ENCODE measurements around the gene PLLP. TPM values are rescaled to one million over a fixed set of nuclear protein-coding genes. Genes with fewer than 3 reads are reported as not detected.

The PLLP gene
- total and polyA plus RNA-seq, 10 of the 15 experiments (the other 5 are each of a cell fraction or from before 2014, with no cell fraction given): 0.21 to 5.8 (median 0.67) TPM

- no peak for TF ChIP-seq USF2 (IDR thresholded peaks at IDR 0.05; ENCODE audit: borderline replicate concordance, low read depth, low read length)
- TF ChIP-seq RELA (IDR thresholded peaks at IDR 0.05; ENCODE audit: borderline replicate concordance, partially characterized antibody): no peak
- no peak for TF ChIP-seq SMAD5 (IDR thresholded peaks at IDR 0.05; ENCODE audit: low read depth)
Observed at GRCh38 chr16:57281791-57282190, 2.7 kb downstream of the PLLP start (continued).

- no peak overlapping the region for H3K9ac ChIP-seq (ENCODE audit: control insufficient read depth, insufficient read depth, low read length)
- H3K4me3 ChIP-seq: no peak overlapping the region
- no TSS peak for BruUV-seq (replicated peaks)
- peaks cover 2 to 8% of the 10 kb centered on the region in 2 experiments; a peak in 2 of 4 replicates for H3K27me3 ChIP-seq (replicated peaks in 1 of 2; ENCODE audit: control insufficient read depth in 2 of 2, insufficient read depth in 2 of 2, low read length in 1 of 2)
- ChIA-PET RAD21 (ENCODE audit: unreplicated experiment) (no interaction called here), POLR2A (interaction anchor here (0.7 kb wide), 1 partner anchor 18 kb away, joined by 3 read pairs; no protein-coding TSS in a partner anchor), SMC1A (ENCODE audit: uncharacterized antibody, unreplicated experiment) (interaction anchor here (1.0 to 1.6 kb wide), 5 partner anchors 9 to 39 kb away, joined by 3 to 5 read pairs (median 4); no protein-coding TSS in a partner anchor), CTCF (interaction anchor here (0.8 to 2.3 kb wide), 6 partner anchors 34 to 241 kb away, joined by 3 to 8 read pairs (median 4); partner anchors contain the start of genes ARL2BP and CPNE2)
- ATAC-seq (no peak), FAIRE-seq (no peak), DNase-seq (ENCODE audit: low read depth, low spot score) (no peak)
- H2AFZ ChIP-seq (ENCODE audit: control insufficient read depth, low read depth, low read length): no peak overlapping the region
- no peaks in the 10 kb centered on the region for H4K20me1 ChIP-seq (ENCODE audit: control insufficient read depth, insufficient read depth)
- intact Hi-C loops (cut with micrococcal nuclease; ENCODE audit: unreplicated experiment) (no loop called here), in situ Hi-C loops (cut with MboI) (no loop called here)
- H3K4me1 ChIP-seq (ENCODE audit: control insufficient read depth, insufficient read depth, low read length): peaks cover 6% of the 10 kb centered on the region
- no peak overlapping the region for H3K4me2 ChIP-seq (ENCODE audit: control insufficient read depth, insufficient read depth)
- no peaks in the 10 kb centered on the region for H3K36me3 ChIP-seq (ENCODE audit: control insufficient read depth in 2 of 2, insufficient read depth in 2 of 2, low read length in 1 of 2)
- no peaks in the 10 kb centered on the region for H3K79me2 ChIP-seq (ENCODE audit: control insufficient read depth, insufficient read depth, low read length)
- H3K27ac ChIP-seq (ENCODE audit: control insufficient read depth, insufficient read depth): no peak overlapping the region
- 42% methylated on average over 7 of the region's 7 CpGs for WGBS (ENCODE audit: insufficient coverage, insufficient replicate concordance, low lambda C conversion rate, missing lambda C conversion rate)
- no peaks in the 10 kb centered on the region for H3K9me3 ChIP-seq (replicated peaks; ENCODE audit: control insufficient read depth, insufficient read depth, low read length)
- no peak for TF ChIP-seq EZH2 (IDR thresholded peaks at IDR 0.05; ENCODE audit: borderline replicate concordance, control insufficient read depth, low read depth, low read length)
- no peak for TF ChIP-seq MXI1 (IDR thresholded peaks at IDR 0.05; ENCODE audit: low read depth, low read length)
- no peak for TF ChIP-seq E2F8 (IDR thresholded peaks at IDR 0.05; ENCODE audit: low read depth, partially characterized antibody)
- no peak for TF ChIP-seq BRCA1 (IDR thresholded peaks at IDR 0.05; ENCODE audit: low read depth, low read length)
- no peak for TF ChIP-seq SMC3 (IDR thresholded peaks at IDR 0.05; ENCODE audit: borderline replicate concordance, low read length)
- TF ChIP-seq JUND (IDR thresholded peaks at IDR 0.05; ENCODE audit: low read depth, low read length): no peak
- no peak for TF ChIP-seq PAX8 (IDR thresholded peaks at IDR 0.05)
- TF ChIP-seq NBN (IDR thresholded peaks at IDR 0.05): no peak
- TF ChIP-seq ZNF207 (IDR thresholded peaks at IDR 0.05; ENCODE audit: borderline replicate concordance): no peak
- TF ChIP-seq IRF4 (IDR thresholded peaks at IDR 0.05; ENCODE audit: low read depth, low read length): no peak
- TF ChIP-seq RCOR1 (conservative IDR thresholded peaks at IDR 0.05; ENCODE audit: low read depth, low read length): no peak
- TF ChIP-seq MLLT1 (IDR thresholded peaks at IDR 0.05): no peak
- no peak for TF ChIP-seq SMAD1 (IDR thresholded peaks at IDR 0.05; ENCODE audit: low read depth, partially characterized antibody)
- no peak for TF ChIP-seq BMI1 (IDR thresholded peaks at IDR 0.05; ENCODE audit: borderline replicate concordance)
- TF ChIP-seq YBX1 (IDR thresholded peaks at IDR 0.05): no peak
Observed at GRCh38 chr16:57279780-57280638, 4.5 kb downstream of the PLLP start.
